GM12892 (cell line): ENCODE measurements around the gene CNTN5.

Experiments used
- DNase-seq: peaks from one replicate; pipeline ENCODE4 v3.0.0; 2011; ENCODE audit not compliant: insufficient read length
- FAIRE-seq: peaks from 2 replicates; lab custom pipeline; 2011; peaks lifted over from hg19 to GRCh38; lab: Jason Lieb, UNC
- POLR2A ChIP-seq: IDR thresholded peaks from 2 replicates; pipeline ENCODE4 v1.6.1; 2011; ENCODE audit warnings: low read depth, low read length, control low read depth
- POLR2AphosphoS5 ChIP-seq: IDR thresholded peaks from 2 replicates; pipeline ENCODE4 v1.6.1; 2011; ENCODE audit warnings: low read depth, low read length, control low read depth
- TAF1 ChIP-seq: IDR thresholded peaks from 2 replicates; pipeline ENCODE4 v1.6.1; 2011; ENCODE audit warnings: low read depth, mild to moderate bottlenecking, control low read depth, low read length, borderline replicate concordance

Gene CNTN5

DNA sequence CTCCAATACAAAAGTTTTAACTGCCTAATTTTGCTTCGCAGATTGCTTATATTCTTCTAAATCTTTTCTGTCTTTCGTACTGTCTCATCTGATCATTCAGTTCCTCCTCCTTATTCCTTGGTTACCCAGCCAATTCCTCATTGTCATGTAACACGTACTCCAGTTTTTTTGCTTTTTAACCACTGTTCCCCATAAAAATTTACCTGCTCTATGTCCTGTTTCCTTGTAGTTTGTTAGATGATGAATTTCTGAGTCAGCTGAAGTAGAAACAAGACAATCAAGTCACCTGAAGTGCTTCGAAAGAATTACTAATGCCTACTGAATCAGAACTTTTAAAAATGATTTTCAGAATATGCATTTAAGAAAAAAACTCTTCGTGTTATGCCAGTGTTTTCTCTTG lies 150.6 kb downstream of the CNTN5 start:
- no peak for TF ChIP-seq TAF1
- TF ChIP-seq POLR2A: no peak
- TF ChIP-seq POLR2AphosphoS5: no peak
- DNase-seq (no peak), FAIRE-seq (no peak)

DNA sequence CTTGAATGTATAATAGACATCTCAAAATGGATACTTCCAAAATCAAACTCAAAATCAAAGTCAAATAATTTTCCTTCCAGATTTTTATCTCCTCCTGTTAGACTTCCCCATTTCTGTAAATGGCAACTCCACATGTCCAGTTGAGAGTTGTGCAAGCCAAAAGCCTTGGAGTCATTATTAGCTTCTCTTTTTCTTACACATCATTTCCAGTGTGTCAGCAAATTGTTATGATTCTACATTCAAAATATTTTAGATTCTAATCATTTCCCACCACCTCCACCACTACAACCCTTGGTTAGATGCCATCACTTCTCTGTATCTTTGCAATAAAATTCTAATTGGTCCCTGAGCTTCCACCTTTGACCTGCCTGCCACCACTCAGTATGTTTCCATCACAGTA lies 155.7 kb downstream of the CNTN5 start:
- TF ChIP-seq POLR2AphosphoS5 (no peak), TAF1 (no peak), POLR2A (no peak)
- FAIRE-seq: no peak

DNA sequence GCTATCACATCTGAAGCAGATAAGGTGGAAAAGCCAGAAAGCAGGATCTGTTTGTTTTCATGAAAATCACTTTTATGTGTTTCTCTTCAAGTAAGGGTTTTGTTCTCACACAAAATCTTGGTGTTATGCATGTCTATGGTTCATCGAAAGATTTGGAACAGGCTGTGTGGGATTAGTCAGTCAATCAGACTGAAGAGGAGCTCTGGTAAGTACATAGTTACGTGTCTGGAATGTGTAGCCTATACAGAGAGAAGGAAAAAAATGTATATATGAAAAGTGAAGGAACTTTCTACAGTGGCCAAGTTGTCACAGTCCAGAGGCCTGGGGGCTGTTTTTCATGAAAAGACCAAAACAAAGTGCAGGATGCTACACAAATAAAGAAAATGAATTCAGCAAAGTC lies 156.7 kb downstream of the CNTN5 start:
- FAIRE-seq (no peak), DNase-seq (no peak)
- TF ChIP-seq POLR2AphosphoS5 (no peak), TAF1 (no peak), POLR2A (no peak)

More for the DNA sequence above, 155.7 kb downstream of the CNTN5 start:
- no peak for DNase-seq

DNA sequence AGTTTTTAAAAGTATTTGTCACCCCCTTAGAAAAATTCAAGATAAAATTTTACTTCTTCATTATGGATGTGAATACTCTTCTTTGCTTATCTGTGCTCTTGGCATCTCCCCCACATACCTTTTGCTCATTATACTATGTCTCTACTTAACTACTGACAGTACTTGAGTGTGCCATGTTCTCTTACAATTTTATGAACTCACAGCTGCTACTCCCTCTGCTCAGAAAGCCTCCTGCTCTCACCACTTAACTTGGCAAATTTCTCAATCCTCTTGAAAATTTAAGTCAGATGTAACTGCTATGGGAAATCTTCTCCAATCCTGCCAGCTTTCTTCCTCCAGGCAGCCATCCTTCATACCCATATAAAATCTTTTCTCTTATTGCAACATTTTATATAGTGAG lies 163.4 kb downstream of the CNTN5 start:
- no peak for FAIRE-seq

DNA sequence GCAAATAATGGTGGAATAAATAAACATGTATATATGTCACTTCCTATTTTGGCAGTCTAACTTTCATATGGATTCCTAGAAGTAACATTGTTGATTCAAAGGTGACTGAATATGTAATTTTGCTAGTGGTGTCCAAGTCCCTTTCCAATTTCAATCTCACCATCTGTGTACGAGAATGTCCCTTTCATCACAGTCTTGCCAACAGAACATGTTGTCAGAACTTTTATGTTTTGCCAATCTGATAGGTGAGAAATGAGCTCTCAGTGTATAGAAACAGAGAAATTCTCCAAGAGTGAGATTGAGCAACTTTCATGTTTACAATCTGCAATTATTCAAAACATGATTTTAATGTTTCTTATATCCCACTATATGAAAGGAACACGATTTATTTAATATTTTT lies 167.5 kb downstream of the CNTN5 start:
- TF ChIP-seq POLR2A (no peak), TAF1 (no peak), POLR2AphosphoS5 (no peak)
- FAIRE-seq: no peak
- no peak for DNase-seq

More for the DNA sequence above, 163.4 kb downstream of the CNTN5 start:
- TF ChIP-seq TAF1 (no peak), POLR2AphosphoS5 (no peak), POLR2A (no peak)
- no peak for DNase-seq

DNA sequence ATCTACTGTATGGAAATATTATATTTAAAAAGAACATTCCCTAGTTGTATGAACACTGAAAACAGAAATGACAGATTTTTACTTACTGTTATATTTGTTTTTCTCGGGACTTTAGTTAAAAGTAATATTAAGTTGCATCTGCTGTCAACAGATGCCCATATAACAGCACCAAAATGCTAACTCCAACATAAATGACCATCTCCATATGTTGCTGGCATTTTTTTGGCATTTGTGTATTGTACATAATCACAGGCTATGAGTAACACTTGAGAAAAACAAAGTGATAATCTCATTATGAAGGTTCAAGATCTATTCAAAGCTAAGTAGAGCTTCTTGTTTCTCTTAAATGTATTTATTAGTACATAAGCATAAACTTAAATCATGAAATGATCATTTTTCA lies 172.0 kb downstream of the CNTN5 start:
- DNase-seq (no peak), FAIRE-seq (no peak)
- TF ChIP-seq TAF1 (no peak), POLR2AphosphoS5 (no peak), POLR2A (no peak)

DNA sequence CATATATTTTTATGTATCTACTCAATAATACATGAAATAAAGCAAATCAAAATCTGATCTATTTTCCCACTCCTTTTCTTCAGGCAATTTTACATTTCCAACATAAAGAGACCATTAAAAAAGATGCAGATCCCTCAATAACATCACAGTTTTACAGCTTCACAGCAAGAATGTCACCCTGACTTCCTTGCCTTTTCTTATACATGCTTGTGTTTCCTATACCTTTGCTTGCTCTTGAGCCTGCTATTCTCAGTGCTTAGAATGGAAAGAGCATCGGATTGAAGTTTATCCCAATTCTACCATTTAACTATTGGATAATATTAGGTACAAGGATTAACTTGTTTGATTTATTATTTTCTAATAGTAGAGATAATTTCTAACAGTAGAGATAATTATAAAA lies 176.7 kb downstream of the CNTN5 start:
- FAIRE-seq (no peak), DNase-seq (no peak)
- TF ChIP-seq POLR2A: no peak
- no peak for TF ChIP-seq TAF1
- no peak for TF ChIP-seq POLR2AphosphoS5

DNA sequence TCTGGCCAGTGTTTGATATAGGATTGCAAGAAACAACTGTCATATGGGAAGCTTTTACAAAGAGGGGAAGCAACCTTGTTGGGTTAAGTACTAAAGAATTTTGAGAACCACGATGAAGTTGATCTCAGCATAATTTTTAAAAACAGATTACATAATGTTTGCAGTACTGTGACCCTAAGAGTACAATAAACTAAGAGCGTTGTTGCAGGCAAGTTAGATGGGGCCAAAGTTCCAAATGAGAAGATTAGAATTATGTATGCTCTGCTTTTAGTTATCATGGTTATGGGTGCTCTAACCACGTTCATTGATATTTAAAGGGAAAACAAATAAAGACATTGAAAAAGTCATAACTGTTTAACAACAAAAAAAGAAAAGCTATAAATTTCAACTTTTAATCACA lies 177.5 kb downstream of the CNTN5 start:
- TF ChIP-seq TAF1: no peak
- TF ChIP-seq POLR2AphosphoS5: no peak
- DNase-seq (no peak), FAIRE-seq (no peak)

DNA sequence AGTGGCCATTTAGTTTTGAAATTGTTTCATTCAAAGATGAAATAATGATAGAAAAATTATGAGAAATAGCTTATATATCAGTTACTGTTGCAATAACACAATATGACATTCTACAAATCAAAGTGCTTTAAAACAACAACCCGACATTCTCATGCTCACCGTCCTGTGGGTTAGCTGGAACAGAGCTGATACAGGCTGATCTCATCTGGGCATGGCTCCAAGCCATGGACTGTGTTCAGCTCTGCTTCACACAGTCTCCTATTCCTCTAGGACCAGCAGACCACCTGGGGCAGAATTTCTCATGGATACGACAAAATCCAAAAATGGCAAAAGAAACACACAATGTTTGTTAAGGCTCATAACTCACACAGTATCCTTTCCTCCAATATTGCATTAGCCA lies 178.6 kb downstream of the CNTN5 start:
- TF ChIP-seq TAF1: no peak
- no peak for TF ChIP-seq POLR2A
- no peak for TF ChIP-seq POLR2AphosphoS5
- no peak for FAIRE-seq
- DNase-seq: no peak

DNA sequence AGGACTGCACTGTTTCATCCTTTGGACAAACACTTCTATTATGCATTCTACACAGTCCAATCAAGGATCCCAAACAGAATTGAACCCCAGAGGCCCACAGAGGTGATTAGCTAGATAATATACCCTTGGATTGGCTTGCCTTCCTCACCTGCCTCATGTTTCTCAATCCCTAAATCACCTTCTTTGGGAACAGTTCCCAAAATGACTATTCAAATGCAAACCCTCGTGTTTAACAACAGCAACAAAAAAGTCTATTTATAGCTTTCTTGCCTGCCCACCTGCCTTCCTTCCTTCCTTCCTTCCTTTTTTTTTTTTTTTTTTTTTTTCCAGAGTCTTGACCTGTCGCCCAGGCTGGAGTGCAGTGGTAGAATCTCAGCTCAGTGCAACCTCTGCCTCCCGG lies 180.0 kb downstream of the CNTN5 start:
- no peak for FAIRE-seq
- TF ChIP-seq POLR2A (no peak), TAF1 (no peak), POLR2AphosphoS5 (no peak)

DNA sequence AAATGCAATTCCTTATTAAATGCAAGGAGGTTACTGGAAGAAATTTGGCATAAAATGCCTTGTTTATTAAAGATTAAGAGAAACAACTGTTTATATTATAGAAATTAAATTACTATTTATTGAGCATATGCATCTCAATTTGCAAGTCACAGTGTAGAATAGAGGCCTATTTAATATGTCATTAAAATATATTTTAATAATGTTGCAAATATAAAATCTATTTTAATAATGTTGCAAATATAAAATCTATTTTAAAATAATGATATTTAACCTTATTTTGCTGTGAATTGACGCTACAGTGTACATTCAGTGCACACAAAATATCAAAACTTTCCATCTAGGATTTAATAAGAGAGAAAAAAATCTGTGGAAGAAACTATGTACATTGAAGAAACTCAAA lies 188.1 kb downstream of the CNTN5 start:
- no peak for DNase-seq
- TF ChIP-seq TAF1 (no peak), POLR2A (no peak), POLR2AphosphoS5 (no peak)
- no peak for FAIRE-seq

More for the DNA sequence above, 180.0 kb downstream of the CNTN5 start:
- DNase-seq: no peak

DNA sequence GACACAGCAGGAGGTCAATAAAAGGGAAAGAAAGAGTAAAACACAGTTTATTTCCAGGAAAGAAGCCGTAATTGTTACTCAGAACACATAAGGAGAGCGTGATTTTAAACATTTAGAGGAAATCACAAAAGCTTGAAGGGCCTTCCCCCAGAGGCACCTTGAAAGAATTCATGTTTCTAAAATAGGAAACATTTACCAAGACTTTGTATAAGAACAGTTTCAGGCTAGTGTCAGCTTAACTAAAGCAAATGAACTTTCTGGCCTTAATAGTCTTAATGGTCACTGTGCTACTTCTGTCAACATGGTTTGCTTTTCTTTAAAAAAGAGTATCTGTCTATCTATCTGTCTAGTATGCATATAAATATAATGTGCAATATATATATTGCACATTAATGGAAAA lies 208.8 kb downstream of the CNTN5 start:
- FAIRE-seq: no peak
- DNase-seq: no peak
- no peak for TF ChIP-seq POLR2AphosphoS5

DNA sequence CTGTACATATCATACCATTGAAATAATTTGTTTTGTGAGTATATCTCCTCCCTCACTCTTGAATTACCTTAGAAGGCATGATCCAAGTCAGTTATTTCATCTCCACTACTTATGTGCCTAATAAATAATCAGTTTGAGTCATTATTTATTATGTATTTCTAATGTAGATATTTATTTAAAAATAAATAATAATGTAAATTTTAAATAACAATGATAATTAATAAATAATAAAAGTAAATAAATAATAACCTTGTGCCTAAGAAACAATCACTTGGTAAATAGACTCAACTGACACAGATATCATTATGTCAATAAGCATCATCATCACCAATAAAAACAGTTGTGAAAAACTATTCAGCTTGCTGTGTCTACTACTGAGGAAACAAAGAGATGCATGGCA lies 213.8 kb downstream of the CNTN5 start:
- TF ChIP-seq TAF1 (no peak), POLR2A (no peak), POLR2AphosphoS5 (no peak)
- FAIRE-seq (no peak), DNase-seq (no peak)

DNA sequence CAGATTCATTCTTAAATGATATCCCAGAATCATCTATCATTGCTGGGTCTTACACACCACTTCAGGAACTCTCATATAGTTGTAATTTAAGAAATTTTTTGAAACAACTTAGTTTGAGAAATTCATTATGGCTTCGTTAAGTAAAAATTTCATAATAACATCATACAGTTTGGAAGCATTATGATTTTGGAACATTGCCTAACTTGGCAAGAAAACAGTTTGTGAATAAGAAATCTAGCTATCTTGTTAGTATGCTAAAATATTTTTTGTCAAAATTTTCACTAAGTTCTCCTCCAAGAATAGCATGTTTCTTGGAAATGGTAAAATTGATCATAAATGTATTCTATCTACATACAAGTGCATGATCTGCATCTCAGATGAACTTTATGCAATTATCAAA lies 217.7 kb downstream of the CNTN5 start:
- DNase-seq: no peak
- TF ChIP-seq POLR2A (no peak), POLR2AphosphoS5 (no peak), TAF1 (no peak)
- FAIRE-seq: no peak
